ENCODE results near the gene HCN3.

GRCh38 chr1:155285631-155286044, 8.4 kb downstream of the HCN3 start:
- no peak for TF ChIP-seq CTCF (IDR thresholded peaks at IDR 0.05)
- TF ChIP-seq EP300 (IDR thresholded peaks at IDR 0.05): no peak
- TF ChIP-seq POLR2A (IDR thresholded peaks at IDR 0.05): no peak

Data from tibial nerve (tissue), 4 donors.